GM19238 (cell line): Measurements from ENCODE around the gene ZCCHC24.

Experiments
- DNase-seq: peaks from one replicate; pipeline ENCODE4 v3.0.0; 2011; ENCODE audit warnings: low spot score; ENCODE audit not compliant: insufficient read length

The ZCCHC24 gene

GRCh38 chr10:79472951-79473350 is 27.5 kb upstream of the ZCCHC24 start:
- no peak for DNase-seq

- no peak for DNase-seq
Observed at GRCh38 chr10:79472449-79472848, 27.0 kb upstream of the ZCCHC24 start.

GRCh38 chr10:79471776-79472175 is 26.4 kb upstream of the ZCCHC24 start:
- DNase-seq: no peak

- DNase-seq: no peak
Observed at GRCh38 chr10:79470096-79470495, 24.7 kb upstream of the ZCCHC24 start.

GRCh38 chr10:79468841-79469585 is 23.6 kb upstream of the ZCCHC24 start:
- no peak for DNase-seq

- no peak for DNase-seq
Observed at GRCh38 chr10:79468015-79468560, 22.7 kb upstream of the ZCCHC24 start.

- DNase-seq: no peak
Observed at GRCh38 chr10:79465341-79465740, 19.9 kb upstream of the ZCCHC24 start.

GRCh38 chr10:79463578-79464496 is 18.4 kb upstream of the ZCCHC24 start:
- no peak for DNase-seq

- no peak for DNase-seq
Observed at GRCh38 chr10:79460687-79461086, 15.3 kb upstream of the ZCCHC24 start.

- DNase-seq: no peak
Observed at GRCh38 chr10:79459243-79459642, 13.8 kb upstream of the ZCCHC24 start.

- DNase-seq: no peak
Observed at GRCh38 chr10:79458483-79458882, 13.1 kb upstream of the ZCCHC24 start.

- no peak for DNase-seq
Observed at GRCh38 chr10:79457256-79457785, 11.9 kb upstream of the ZCCHC24 start.

- DNase-seq: no peak
Observed at GRCh38 chr10:79454259-79454658, 8.8 kb upstream of the ZCCHC24 start.

- no peak for DNase-seq
Observed at GRCh38 chr10:79453392-79453791, 8.0 kb upstream of the ZCCHC24 start.

- DNase-seq: no peak
Observed at GRCh38 chr10:79452174-79452611, 6.8 kb upstream of the ZCCHC24 start.

GRCh38 chr10:79451046-79451699 is 5.7 kb upstream of the ZCCHC24 start:
- DNase-seq: no peak

GRCh38 chr10:79449181-79450146 is 4.0 kb upstream of the ZCCHC24 start:
- no peak for DNase-seq

GRCh38 chr10:79448732-79449049 is 3.3 kb upstream of the ZCCHC24 start:
- no peak for DNase-seq

GRCh38 chr10:79447911-79448731 is 2.7 kb upstream of the ZCCHC24 start:
- DNase-seq: no peak
